Measurements from ENCODE around the gene GPR78.

GPR78 gene

GRCh38 chr4:8560265-8561047, 19.7 kb upstream of the GPR78 start:
- no peaks in the 10 kb centered on the region for H3K9me3 ChIP-seq (ENCODE audit: low read length)
- H2AFZ ChIP-seq (ENCODE audit: low read length), result no peak overlapping the region
- no peaks in the 10 kb centered on the region for H3K9me2 ChIP-seq (ENCODE audit: low read depth, low read length)
- TF ChIP-seq EZH2 (IDR thresholded peaks at IDR 0.05; ENCODE audit: borderline replicate concordance, low read length), result no peak
- TF ChIP-seq CTCF (IDR thresholded peaks at IDR 0.05; ENCODE audit: low read length), result no peak
- H3K4me3 ChIP-seq (ENCODE audit: low read depth, low read length, poor library complexity, severe bottlenecking), result no peak overlapping the region
- H3K4me1 ChIP-seq (ENCODE audit: insufficient read depth, low read length, severe bottlenecking), result no peaks in the 10 kb centered on the region
- no peaks in the 10 kb centered on the region for H4K20me1 ChIP-seq (ENCODE audit: insufficient read depth, low read length)
- H3K36me3 ChIP-seq (ENCODE audit: insufficient read depth, low read length), result no peaks in the 10 kb centered on the region
- H3K9ac ChIP-seq (ENCODE audit: low read length), result no peak overlapping the region
- H3K27me3 ChIP-seq (ENCODE audit: insufficient read depth, low read length), result no peaks in the 10 kb centered on the region
- H3K79me2 ChIP-seq (ENCODE audit: insufficient read depth, low read length), result no peaks in the 10 kb centered on the region
- H3K4me2 ChIP-seq (ENCODE audit: low read length), result no peak overlapping the region
- no peaks in the 10 kb centered on the region for H3F3A ChIP-seq (ENCODE audit: insufficient read depth, low read length)
- H3K27ac ChIP-seq (ENCODE audit: low read depth, low read length, poor library complexity, severe bottlenecking), result no peak overlapping the region

- no peaks in the 10 kb centered on the region for H3K79me2 ChIP-seq (ENCODE audit: insufficient read depth, low read length)
- no peak overlapping the region for H3K9ac ChIP-seq (ENCODE audit: low read length)
- TF ChIP-seq CTCF (IDR thresholded peaks at IDR 0.05; ENCODE audit: low read length), result no peak
- TF ChIP-seq EZH2 (IDR thresholded peaks at IDR 0.05; ENCODE audit: borderline replicate concordance, low read length), result no peak
- H3K9me3 ChIP-seq (ENCODE audit: low read length), result no peaks in the 10 kb centered on the region
- H4K20me1 ChIP-seq (ENCODE audit: insufficient read depth, low read length), result no peaks in the 10 kb centered on the region
- H3K4me1 ChIP-seq (ENCODE audit: insufficient read depth, low read length, severe bottlenecking), result no peaks in the 10 kb centered on the region
- H2AFZ ChIP-seq (ENCODE audit: low read length), result no peak overlapping the region
- H3F3A ChIP-seq (ENCODE audit: insufficient read depth, low read length), result no peaks in the 10 kb centered on the region
- no peak overlapping the region for H3K27ac ChIP-seq (ENCODE audit: low read depth, low read length, poor library complexity, severe bottlenecking)
- no peak overlapping the region for H3K4me2 ChIP-seq (ENCODE audit: low read length)
- H3K36me3 ChIP-seq (ENCODE audit: insufficient read depth, low read length), result no peaks in the 10 kb centered on the region
- no peak overlapping the region for H3K4me3 ChIP-seq (ENCODE audit: low read depth, low read length, poor library complexity, severe bottlenecking)
- no peaks in the 10 kb centered on the region for H3K9me2 ChIP-seq (ENCODE audit: low read depth, low read length)
- no peaks in the 10 kb centered on the region for H3K27me3 ChIP-seq (ENCODE audit: insufficient read depth, low read length)
Observed at GRCh38 chr4:8564595-8564994, 15.6 kb upstream of the GPR78 start.

GRCh38 chr4:8568068-8568668, 12.0 kb upstream of the GPR78 start:
- H3K4me2 ChIP-seq (ENCODE audit: low read length), result no peak overlapping the region
- no peak overlapping the region for H3K9ac ChIP-seq (ENCODE audit: low read length)
- H2AFZ ChIP-seq (ENCODE audit: low read length), result no peak overlapping the region
- no peak overlapping the region for H3K27ac ChIP-seq (ENCODE audit: low read depth, low read length, poor library complexity, severe bottlenecking)
- TF ChIP-seq CTCF (IDR thresholded peaks at IDR 0.05; ENCODE audit: low read length) (no peak), EZH2 (IDR thresholded peaks at IDR 0.05; ENCODE audit: borderline replicate concordance, low read length) (no peak)
- no peaks in the 10 kb centered on the region for H3K9me2 ChIP-seq (ENCODE audit: low read depth, low read length)
- no peak overlapping the region for H3K4me3 ChIP-seq (ENCODE audit: low read depth, low read length, poor library complexity, severe bottlenecking)
- H3K27me3 ChIP-seq (ENCODE audit: insufficient read depth, low read length), result no peaks in the 10 kb centered on the region
- no peaks in the 10 kb centered on the region for H3K79me2 ChIP-seq (ENCODE audit: insufficient read depth, low read length)
- no peaks in the 10 kb centered on the region for H3K9me3 ChIP-seq (ENCODE audit: low read length)
- H3K36me3 ChIP-seq (ENCODE audit: insufficient read depth, low read length), result no peaks in the 10 kb centered on the region
- H4K20me1 ChIP-seq (ENCODE audit: insufficient read depth, low read length), result no peaks in the 10 kb centered on the region
- H3K4me1 ChIP-seq (ENCODE audit: insufficient read depth, low read length, severe bottlenecking), result no peaks in the 10 kb centered on the region
- H3F3A ChIP-seq (ENCODE audit: insufficient read depth, low read length), result no peaks in the 10 kb centered on the region

All from OCI-LY1 (cell line).